Measurements from ENCODE around the gene PARL. TPM values are rescaled to one million over a fixed set of nuclear protein-coding genes. Genes with fewer than 3 reads are reported as not detected.

PARL gene
- total RNA-seq, 1 donor from 2014 or later: 36.6 TPM

DNA sequence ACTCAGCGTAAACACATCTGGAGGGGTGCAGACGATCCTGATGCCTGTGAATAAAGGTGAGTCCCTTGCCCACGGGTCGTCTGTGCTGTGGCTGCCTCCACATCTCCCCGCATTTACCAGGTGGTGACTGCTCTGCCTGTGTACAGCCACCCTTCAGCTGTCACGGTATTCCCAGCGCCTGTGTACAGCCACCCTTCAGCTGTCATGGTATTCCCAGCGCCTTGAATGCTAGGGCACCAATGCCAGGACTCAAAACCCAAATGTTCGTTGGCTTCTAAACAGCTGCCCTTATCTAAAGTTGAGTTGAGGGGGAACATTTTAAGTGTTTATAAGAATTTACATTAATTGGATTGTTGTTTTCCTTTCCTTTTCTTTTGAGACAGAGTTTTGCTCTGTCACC, 86.7 kb downstream of the PARL start:
- no peak for DNase-seq (ENCODE audit: extremely low spot score in 2 of 2)
- Histone ChIP-seq H3K27me3 (no peaks in the 10 kb centered on the region), H3K27ac (no peak overlapping the region), H3K9me3 (no peaks in the 10 kb centered on the region), H3K36me3 (peaks cover 0 to 57% of the 10 kb centered on the region in 2 donors), H3K4me3 (no peak overlapping the region), H3K4me1 (no peaks in the 10 kb centered on the region)
- intact Hi-C loops (cut with DNase I): no loop called here
- TF ChIP-seq POLR2AphosphoS5 (IDR thresholded peaks at IDR 0.05; ENCODE audit: insufficient read depth in 1 of 2, low read depth in 1 of 2) (no peak), POLR2A (IDR thresholded peaks at IDR 0.05) (no peak)
- TF ChIP-seq, protein P1, sequence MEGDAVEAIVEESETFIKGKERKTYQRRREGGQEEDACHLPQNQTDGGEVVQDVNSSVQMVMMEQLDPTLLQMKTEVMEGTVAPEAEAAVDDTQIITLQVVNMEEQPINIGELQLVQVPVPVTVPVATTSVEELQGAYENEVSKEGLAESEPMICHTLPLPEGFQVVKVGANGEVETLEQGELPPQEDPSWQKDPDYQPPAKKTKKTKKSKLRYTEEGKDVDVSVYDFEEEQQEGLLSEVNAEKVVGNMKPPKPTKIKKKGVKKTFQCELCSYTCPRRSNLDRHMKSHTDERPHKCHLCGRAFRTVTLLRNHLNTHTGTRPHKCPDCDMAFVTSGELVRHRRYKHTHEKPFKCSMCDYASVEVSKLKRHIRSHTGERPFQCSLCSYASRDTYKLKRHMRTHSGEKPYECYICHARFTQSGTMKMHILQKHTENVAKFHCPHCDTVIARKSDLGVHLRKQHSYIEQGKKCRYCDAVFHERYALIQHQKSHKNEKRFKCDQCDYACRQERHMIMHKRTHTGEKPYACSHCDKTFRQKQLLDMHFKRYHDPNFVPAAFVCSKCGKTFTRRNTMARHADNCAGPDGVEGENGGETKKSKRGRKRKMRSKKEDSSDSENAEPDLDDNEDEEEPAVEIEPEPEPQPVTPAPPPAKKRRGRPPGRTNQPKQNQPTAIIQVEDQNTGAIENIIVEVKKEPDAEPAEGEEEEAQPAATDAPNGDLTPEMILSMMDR (IDR thresholded peaks at IDR 0.05): no peak

DNA sequence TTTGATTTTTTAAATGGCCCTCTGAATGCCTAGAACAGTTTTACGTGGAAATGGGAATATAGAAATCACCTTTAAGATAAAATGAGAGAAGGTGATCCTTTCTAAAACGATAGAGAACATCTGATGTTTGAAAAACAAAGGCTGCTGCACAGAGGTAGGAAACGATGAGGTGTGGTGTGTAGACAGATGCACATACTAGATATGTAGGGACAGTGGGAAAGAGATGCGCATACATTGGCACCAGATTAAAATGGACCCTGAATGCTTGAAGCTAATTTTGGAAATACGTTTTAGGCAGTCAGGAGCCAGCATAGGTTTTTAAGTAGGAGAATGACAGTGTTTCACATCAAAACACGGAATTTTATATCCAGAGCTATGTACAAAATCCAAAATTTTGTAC, 88.3 kb downstream of the PARL start:
- no peaks in the 10 kb centered on the region for H3K27me3 ChIP-seq
- TF ChIP-seq, protein P1 (IDR thresholded peaks at IDR 0.05): no peak
- no peak for TF ChIP-seq POLR2A (IDR thresholded peaks at IDR 0.05)
- intact Hi-C loops (cut with DNase I): no loop called here
- no peak overlapping the region for H3K27ac ChIP-seq
- no peaks in the 10 kb centered on the region for H3K9me3 ChIP-seq
- peaks cover 0 to 57% of the 10 kb centered on the region in 2 donors for H3K36me3 ChIP-seq
- no peak overlapping the region for H3K4me3 ChIP-seq
- no peaks in the 10 kb centered on the region for H3K4me1 ChIP-seq
- no peak for DNase-seq (ENCODE audit: extremely low spot score in 2 of 2)

DNA sequence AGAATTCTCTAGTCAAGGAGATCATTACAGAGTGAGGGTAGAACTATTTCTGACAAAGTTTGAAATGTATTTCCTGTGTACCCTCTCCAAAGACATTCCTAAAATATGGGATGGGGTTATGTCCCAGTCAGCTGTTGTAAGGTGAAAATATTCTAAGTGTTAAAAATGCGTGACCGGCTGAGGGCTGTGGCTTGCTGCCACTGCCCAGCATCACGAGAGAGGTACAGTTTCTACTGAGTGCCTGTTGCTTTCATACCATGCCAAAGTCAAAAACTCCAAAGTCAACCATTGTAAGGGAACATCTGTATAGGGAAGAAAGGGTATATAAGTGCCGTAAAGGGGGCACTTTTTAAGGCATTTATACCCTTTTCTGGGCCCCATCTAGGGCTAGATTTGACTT, 90.2 kb downstream of the PARL start:
- DNase-seq (ENCODE audit: extremely low spot score in 2 of 2): no peak
- Histone ChIP-seq H3K36me3 (peaks cover 0 to 58% of the 10 kb centered on the region in 2 donors), H3K27me3 (no peaks in the 10 kb centered on the region), H3K4me3 (no peak overlapping the region), H3K4me1 (no peaks in the 10 kb centered on the region), H3K27ac (no peak overlapping the region), H3K9me3 (no peaks in the 10 kb centered on the region)
- no peak for TF ChIP-seq POLR2A (IDR thresholded peaks at IDR 0.05)
- no peak for TF ChIP-seq POLR2AphosphoS5 (IDR thresholded peaks at IDR 0.05; ENCODE audit: insufficient read depth in 1 of 2, low read depth in 1 of 2)
- TF ChIP-seq, protein P1 (IDR thresholded peaks at IDR 0.05): no peak
- intact Hi-C loops (cut with DNase I): no loop called here

DNA sequence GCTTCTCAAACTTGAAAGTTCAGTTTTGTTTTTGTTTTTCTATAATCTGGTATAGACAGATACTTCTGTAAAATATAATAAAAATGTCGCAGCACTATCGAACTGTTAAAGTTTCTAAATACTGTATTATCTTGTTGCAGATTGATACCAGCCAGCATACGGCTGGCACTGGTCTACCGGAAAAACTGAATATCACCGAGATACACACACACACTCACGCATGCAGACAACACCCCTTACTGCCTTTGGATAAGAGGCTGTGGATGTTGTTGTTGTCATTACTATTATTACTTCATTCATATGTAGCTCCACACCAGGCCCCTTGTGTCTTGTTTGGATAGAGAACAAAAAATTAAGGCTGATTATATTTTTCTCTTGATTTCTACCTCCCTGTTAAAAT, 91.7 kb downstream of the PARL start:
- peaks cover 0 to 45% of the 10 kb centered on the region in 2 donors for H3K36me3 ChIP-seq
- no peak overlapping the region for H3K27ac ChIP-seq
- H3K27me3 ChIP-seq: no peaks in the 10 kb centered on the region
- no peaks in the 10 kb centered on the region for H3K4me1 ChIP-seq
- intact Hi-C loops (cut with DNase I): no loop called here
- H3K9me3 ChIP-seq: no peaks in the 10 kb centered on the region
- TF ChIP-seq POLR2A (IDR thresholded peaks at IDR 0.05): no peak
- TF ChIP-seq POLR2AphosphoS5 (IDR thresholded peaks at IDR 0.05; ENCODE audit: insufficient read depth in 1 of 2, low read depth in 1 of 2): no peak
- TF ChIP-seq, protein P1 (IDR thresholded peaks at IDR 0.05): no peak
- no peak for DNase-seq (ENCODE audit: extremely low spot score in 2 of 2)
- H3K4me3 ChIP-seq: no peak overlapping the region

DNA sequence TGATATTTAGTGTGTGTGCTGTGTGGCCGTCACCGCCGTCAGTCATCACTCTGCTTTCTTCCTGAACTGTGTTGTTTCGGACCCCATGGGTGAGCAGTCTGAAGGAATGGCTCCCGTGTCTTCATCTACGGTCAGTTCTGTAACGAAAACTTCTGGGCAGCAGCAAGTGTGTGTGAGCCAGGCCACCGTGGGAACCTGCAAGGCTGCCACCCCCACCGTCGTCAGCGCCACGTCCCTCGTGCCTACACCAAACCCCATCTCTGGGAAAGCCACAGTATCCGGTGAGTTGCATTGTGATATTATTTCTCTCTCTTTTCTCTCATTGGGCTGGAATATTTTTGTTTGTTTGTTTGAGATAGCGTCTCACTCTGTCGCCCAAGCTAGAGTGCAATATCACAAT, 94.0 kb downstream of the PARL start:
- Histone ChIP-seq H3K4me1 (no peaks in the 10 kb centered on the region), H3K27ac (no peak overlapping the region), H3K4me3 (no peak overlapping the region), H3K27me3 (no peaks in the 10 kb centered on the region), H3K36me3 (peaks cover 0 to 62% of the 10 kb centered on the region in 2 donors), H3K9me3 (no peaks in the 10 kb centered on the region)
- intact Hi-C loops (cut with DNase I): no loop called here
- TF ChIP-seq, protein P1 (IDR thresholded peaks at IDR 0.05): no peak
- TF ChIP-seq POLR2A (IDR thresholded peaks at IDR 0.05) (no peak), POLR2AphosphoS5 (IDR thresholded peaks at IDR 0.05; ENCODE audit: insufficient read depth in 1 of 2, low read depth in 1 of 2) (no peak)
- DNase-seq (ENCODE audit: extremely low spot score in 2 of 2): no peak
